Effector memory CD4-positive, alpha-beta T cell (primary cell): Measurements from ENCODE around the gene TPGS1.

ENCODE experiments used
- DNase-seq, 3 donors: peaks; one replicate each; pipeline ENCODE4 v3.0.0-alpha.2; 2020
- H3K27ac ChIP-seq: 2 replicates; pipeline ENCODE4 v1.7.0; 2013; ENCODE audit warnings: mild to moderate bottlenecking, low read length, moderate library complexity; ENCODE audit not compliant: insufficient read depth, poor library complexity, severe bottlenecking
- H3K27me3 ChIP-seq: replicated peaks from 2 replicates; pipeline ENCODE4 v1.7.0; 2013; ENCODE audit warnings: mild to moderate bottlenecking, low read length; ENCODE audit not compliant: insufficient read depth, control insufficient read depth, poor library complexity, severe bottlenecking
- H3K36me3 ChIP-seq: 2 replicates; pipeline ENCODE4 v1.7.0; 2013; ENCODE audit warnings: mild to moderate bottlenecking, low read length, moderate library complexity; ENCODE audit not compliant: control insufficient read depth, insufficient read depth
- H3K4me1 ChIP-seq: 2 replicates; pipeline ENCODE4 v1.7.0; 2013; ENCODE audit warnings: low read length, mild to moderate bottlenecking; ENCODE audit not compliant: control insufficient read depth, insufficient read depth, poor library complexity, severe bottlenecking
- H3K4me3 ChIP-seq: 2 replicates; pipeline ENCODE4 v1.7.0; 2013; ENCODE audit warnings: low read length, low read depth, mild to moderate bottlenecking; ENCODE audit not compliant: insufficient read depth, poor library complexity, severe bottlenecking
- H3K9me3 ChIP-seq: 2 replicates; pipeline ENCODE4 v1.7.0; 2013; ENCODE audit warnings: mild to moderate bottlenecking, low read length, moderate library complexity; ENCODE audit not compliant: control insufficient read depth

Gene TPGS1

DNA sequence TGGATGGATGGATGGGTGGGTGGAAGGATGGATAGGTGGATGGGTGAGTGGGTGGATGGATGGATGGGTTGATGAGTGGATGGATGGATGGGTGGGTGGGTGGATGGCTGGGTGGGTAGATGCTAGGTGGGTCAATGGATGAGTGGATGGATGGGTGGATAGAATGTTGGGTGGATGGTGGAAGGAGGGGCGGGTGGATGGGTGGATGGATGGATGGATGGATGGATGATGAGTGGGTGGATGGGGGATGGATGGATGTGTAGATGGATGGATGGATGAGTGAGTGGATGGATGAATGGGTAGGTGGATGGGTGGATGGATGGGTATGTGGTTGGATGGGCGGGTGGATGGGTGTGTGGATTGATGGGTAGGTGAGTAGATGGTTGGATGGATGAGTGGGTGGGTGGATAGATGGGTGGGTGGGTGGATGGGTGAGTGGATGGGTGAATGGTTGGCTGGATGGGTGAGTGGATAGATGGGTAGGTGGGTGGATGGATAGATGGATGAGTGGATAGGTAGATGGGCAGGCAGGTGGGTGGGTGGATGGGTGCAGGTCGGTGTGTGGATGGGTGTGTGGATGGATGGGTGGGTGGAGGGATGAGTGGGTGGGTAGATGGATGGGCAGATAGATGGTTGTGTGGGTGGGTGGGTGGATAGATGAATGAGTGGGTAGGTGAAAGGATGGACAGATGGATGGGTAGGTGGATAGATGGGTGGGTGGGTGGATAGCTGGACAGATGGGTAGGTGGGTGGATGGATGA lies 42.1 kb upstream of the TPGS1 start:
- DNase-seq, result no peak
- no peaks in the 10 kb centered on the region for H3K9me3 ChIP-seq
- H3K36me3 ChIP-seq, result no peaks in the 10 kb centered on the region
- H3K4me3 ChIP-seq, result no peak overlapping the region
- peaks cover 9% of the 10 kb centered on the region for H3K4me1 ChIP-seq
- H3K27ac ChIP-seq, result no peak overlapping the region
- H3K27me3 ChIP-seq, result peaks cover 18% of the 10 kb centered on the region

DNA sequence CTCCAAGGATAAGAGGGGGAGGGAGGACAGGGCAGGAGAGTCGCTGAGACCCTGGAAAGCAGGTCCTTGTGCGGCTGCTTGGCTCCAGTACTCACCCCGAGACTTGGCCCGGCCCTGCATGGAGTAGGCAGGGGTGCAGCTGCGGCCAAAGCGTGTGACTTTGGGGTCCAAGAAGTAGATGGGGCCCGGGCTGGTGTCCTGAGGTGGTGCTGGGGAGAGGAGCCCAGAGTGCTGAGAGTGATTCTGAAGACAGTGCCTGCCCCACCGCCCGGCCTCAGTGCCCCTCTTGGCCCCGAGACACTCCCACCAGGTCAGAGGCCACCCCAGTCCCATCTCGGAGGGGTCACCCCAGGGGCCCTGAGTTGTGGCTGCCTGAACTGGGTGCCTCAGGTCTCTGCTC lies 39.7 kb upstream of the TPGS1 start:
- Histone ChIP-seq H3K4me1 (no peaks in the 10 kb centered on the region), H3K4me3 (no peak overlapping the region), H3K36me3 (no peaks in the 10 kb centered on the region), H3K27me3 (peaks cover 3% of the 10 kb centered on the region), H3K9me3 (no peaks in the 10 kb centered on the region), H3K27ac (no peak overlapping the region)
- DNase-seq, result no peak

GRCh38 chr19:468587-469256 lies 38.6 kb upstream of the TPGS1 start:
- Histone ChIP-seq H3K9me3 (no peaks in the 10 kb centered on the region), H3K36me3 (no peaks in the 10 kb centered on the region), H3K27me3 (no peaks in the 10 kb centered on the region), H3K4me3 (no peak overlapping the region), H3K27ac (no peak overlapping the region), H3K4me1 (no peaks in the 10 kb centered on the region)
- no peak for DNase-seq

DNA sequence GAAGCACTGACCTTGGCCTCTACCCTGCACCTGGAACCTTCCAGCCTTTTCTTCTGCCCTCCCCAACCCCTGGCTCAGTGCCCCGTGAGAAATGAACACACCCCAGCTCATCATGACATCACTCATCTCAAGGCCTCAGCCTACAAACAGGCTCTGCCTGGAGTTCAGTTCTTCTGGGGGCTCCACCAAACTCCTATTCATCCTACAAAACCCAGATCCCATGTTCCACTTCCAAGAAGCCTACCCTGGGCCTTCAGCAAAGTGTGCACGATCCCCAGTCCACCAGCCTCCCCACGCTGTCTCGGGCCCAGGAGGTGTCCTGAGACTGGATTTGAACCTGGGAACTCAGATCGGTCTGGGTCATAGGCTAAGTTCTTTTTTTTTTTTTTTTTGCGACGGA lies 37.5 kb upstream of the TPGS1 start:
- Histone ChIP-seq H3K27ac (no peak overlapping the region), H3K9me3 (no peaks in the 10 kb centered on the region), H3K4me3 (no peak overlapping the region), H3K4me1 (no peaks in the 10 kb centered on the region), H3K36me3 (no peaks in the 10 kb centered on the region), H3K27me3 (no peaks in the 10 kb centered on the region)
- no peak for DNase-seq

GRCh38 chr19:470701-471100 lies 36.6 kb upstream of the TPGS1 start:
- Histone ChIP-seq H3K4me3 (no peak overlapping the region), H3K27me3 (no peaks in the 10 kb centered on the region), H3K9me3 (no peaks in the 10 kb centered on the region), H3K4me1 (no peaks in the 10 kb centered on the region), H3K27ac (no peak overlapping the region), H3K36me3 (no peaks in the 10 kb centered on the region)
- DNase-seq, result no peak

DNA sequence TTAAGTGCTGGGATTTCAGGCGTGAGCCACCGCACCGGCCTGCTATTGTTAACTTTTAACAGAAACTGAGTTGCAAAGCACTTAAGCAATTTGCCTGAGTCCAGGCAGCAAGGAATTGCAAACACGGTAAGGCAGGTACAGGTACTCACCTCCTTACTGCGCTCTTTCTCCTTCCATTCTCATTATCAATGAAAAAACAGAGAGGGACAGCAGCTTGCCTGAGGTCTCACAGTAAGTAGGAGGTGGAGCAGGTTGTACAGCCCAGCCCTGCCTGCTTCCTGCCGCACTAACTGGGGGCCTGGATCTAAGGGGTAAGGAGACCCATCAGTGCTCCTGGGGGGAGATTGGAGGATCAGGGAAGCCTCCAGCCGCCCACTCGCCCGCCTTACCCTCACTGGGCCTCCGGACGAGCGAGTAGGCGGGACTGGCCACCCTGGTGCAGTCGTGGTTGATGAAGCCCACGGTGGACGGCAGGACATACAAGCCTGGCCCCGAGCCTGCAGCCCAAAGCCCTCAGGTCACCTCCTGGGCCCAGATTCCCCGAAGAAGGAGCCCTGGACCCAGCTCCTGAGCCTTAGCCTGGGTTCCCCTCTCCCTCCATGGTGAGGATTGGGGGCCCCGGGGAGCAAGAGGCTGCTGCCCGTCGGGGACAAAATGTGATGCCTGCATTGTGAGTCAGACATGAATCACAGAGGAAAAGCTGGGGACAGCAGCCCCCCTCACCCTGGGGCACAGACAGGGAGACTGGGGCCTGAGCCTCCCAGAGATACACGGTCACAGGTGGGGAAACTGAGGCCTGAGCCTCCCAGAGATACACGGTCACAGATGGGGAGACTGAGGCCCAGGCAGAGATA lies 35.1 kb upstream of the TPGS1 start:
- H3K27me3 ChIP-seq, result no peaks in the 10 kb centered on the region
- no peaks in the 10 kb centered on the region for H3K36me3 ChIP-seq
- no peak overlapping the region for H3K27ac ChIP-seq
- DNase-seq, result no peak
- H3K4me1 ChIP-seq, result no peaks in the 10 kb centered on the region
- no peak overlapping the region for H3K4me3 ChIP-seq
- no peaks in the 10 kb centered on the region for H3K9me3 ChIP-seq

DNA sequence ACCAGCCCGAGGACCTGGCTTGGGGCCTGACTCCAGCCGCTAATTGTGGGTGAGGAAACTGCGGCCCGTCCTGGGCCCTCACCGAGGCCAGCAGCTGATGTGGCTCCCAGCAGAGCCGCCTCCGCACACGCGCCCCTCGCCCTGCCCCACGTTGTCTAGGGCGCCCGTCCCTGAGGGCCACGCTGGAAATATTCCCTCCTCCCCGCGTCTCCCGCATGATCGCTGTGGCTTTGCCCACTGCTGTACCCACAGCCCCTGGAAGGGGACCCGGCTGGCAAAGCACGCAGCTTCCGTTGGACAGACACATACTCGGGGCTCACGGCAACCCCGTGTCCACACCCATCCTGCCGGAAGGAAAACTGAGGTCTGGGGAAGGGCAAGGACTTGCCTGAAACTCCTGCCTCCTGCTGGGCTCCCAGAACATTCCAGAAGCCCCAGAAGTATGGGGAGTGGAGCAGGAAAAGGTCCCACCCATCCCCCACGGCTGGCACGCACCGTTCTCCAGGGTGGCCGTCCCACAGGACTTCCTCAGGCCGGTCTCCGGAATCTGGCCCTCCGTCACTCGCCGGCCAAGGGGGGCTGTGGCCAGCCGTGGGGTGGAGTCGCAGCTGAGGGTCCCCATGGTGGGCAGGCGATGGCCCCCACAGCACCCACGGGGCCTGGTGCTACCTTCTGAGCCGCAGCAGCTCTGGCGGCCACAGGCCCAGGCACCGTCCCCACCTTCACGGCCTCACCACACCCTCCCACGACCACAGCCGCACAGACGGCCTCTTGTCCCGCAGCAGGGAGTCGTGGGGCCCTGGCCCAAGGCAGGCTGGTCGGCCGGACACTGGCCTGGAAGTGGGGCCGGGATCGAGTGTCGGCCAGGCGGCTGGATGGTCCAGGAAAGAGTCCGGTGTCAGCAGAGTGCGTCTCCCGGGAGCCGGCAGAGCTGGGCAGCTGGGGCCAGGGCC lies 32.9 kb upstream of the TPGS1 start:
- no peak for DNase-seq
- Histone ChIP-seq H3K9me3 (no peaks in the 10 kb centered on the region), H3K4me1 (no peaks in the 10 kb centered on the region), H3K27ac (no peak overlapping the region), H3K27me3 (no peaks in the 10 kb centered on the region), H3K4me3 (no peak overlapping the region), H3K36me3 (no peaks in the 10 kb centered on the region)

DNA sequence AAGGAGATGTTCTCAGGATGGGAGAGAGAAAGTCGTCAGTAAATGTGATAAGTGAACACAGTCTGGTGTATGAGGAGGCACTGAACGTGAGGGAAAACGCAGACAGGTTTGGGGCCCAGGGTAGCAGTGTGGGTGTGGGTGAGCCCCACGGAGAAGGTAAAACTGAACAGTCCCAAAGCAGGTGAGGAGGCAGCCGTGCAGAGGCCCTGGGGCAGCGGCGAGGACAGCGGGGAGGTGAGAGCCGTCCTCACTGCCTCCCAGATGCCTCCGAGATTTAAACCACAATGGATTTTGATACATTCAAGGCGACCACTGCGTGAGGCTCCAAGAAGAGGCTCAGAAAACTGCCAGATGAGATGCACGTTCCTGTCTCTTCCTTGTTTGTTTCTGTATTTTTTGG lies 31.9 kb upstream of the TPGS1 start:
- DNase-seq, result no peak
- Histone ChIP-seq H3K4me3 (no peak overlapping the region), H3K36me3 (no peaks in the 10 kb centered on the region), H3K27me3 (no peaks in the 10 kb centered on the region), H3K4me1 (no peaks in the 10 kb centered on the region), H3K9me3 (no peaks in the 10 kb centered on the region), H3K27ac (no peak overlapping the region)

DNA sequence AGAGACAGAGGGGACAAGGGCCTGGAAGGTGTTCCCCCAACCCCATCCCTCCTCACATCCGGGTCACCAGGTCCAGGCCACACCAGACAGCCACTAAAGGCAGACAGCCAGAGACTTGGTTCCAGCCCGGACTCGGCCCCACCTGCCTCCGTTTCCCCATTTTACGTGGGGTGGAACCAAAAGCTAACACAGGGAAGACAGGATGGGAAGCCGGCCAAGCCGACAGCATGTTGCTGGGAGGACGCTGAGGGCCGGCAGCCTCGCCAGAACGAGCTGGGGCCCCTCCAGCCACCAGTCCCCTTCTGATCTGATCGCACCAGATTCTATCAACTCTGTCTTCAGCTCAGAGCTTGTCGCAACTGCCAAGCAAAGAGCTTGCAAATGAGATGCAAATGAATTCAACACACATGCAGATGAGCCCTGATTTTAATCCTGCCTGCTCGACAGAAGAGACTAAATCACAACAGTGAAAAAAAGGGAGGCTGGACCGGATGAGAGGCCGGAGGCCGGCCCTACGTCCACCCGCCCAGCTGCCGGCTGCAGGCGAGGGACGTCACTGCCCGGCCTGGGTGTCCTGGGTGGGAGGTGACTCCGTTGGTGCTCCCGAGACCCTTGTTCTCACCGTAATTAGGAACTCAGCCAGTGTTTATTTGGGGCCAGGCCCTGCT lies 28.9 kb upstream of the TPGS1 start:
- no peak overlapping the region for H3K4me3 ChIP-seq
- H3K36me3 ChIP-seq, result no peaks in the 10 kb centered on the region
- H3K9me3 ChIP-seq, result no peaks in the 10 kb centered on the region
- no peaks in the 10 kb centered on the region for H3K4me1 ChIP-seq
- H3K27me3 ChIP-seq, result no peaks in the 10 kb centered on the region
- no peak for DNase-seq
- H3K27ac ChIP-seq, result no peak overlapping the region
